Lower leg skin (tissue), 4 donors: ENCODE results near the gene IFNL4. TPM values are rescaled to one million over a fixed set of nuclear protein-coding genes. Genes with fewer than 3 reads are reported as not detected.

Experiments used
- DNase-seq, 2 donors: peaks; one replicate each; pipeline ENCODE4 v3.0.0-alpha.2; 2019; ENCODE audit warnings: low spot score in 2 of 2
- H3K4me3 ChIP-seq: fragments of 200-600 bp; sonication (generic); 2 replicates; pipeline ENCODE4 v1.5.1; 2017; ENCODE audit warnings: mild to moderate bottlenecking, low read depth; ENCODE audit not compliant: poor library complexity, severe bottlenecking
- CTCF ChIP-seq, 3 donors: fragments of 450-650 bp; IDR thresholded peaks; one replicate each; pipeline ENCODE4 v1.5.1; 2016; ENCODE audit warnings: antibody characterized with exemption in 3 of 3, mild to moderate bottlenecking in 3 of 3, moderate library complexity in 2 of 3
- POLR2A ChIP-seq, 2 donors: fragments of 450-650 bp; IDR thresholded peaks; one replicate each; pipeline ENCODE4 v1.6.1; 2016 to 2017; ENCODE audit warnings: antibody characterized with exemption in 2 of 2, mild to moderate bottlenecking in 1 of 2, moderate library complexity in 1 of 2
- WGBS, 2 donors: methylation state at CpG; one replicate each; pipeline ENCODE4 v1.1.5; 2018; 5-methylcytosine and 5-hydroxymethylcytosine counted together
- intact Hi-C: fragments of 100-400 bp; cut with DNase I; formaldehyde crosslinking; loops from one replicate; pipeline ENCODE4 v1.15.0; 2023; ENCODE audit warnings: low total_unique reads
- total RNA-seq, 4 donors: library from RNA; depleted of rRNA; stranded (reverse); fragments of >200 nt; gene quantifications; one replicate each; pipeline ENCODE4 v1.1.0, GENCODE V29; 2016

Gene IFNL4
- total RNA-seq, 4 donors from 2014 or later = not detected

- no peak for DNase-seq
- TF ChIP-seq CTCF (IDR thresholded peaks at IDR 0.05) (no peak), POLR2A (IDR thresholded peaks at IDR 0.05) (no peak)
- WGBS, 2 donors = 82 to 90% methylated on average over 8 of the region's 8 CpGs
- H3K4me3 ChIP-seq = no peak overlapping the region
- intact Hi-C loops = no loop called here
These were observed 4.9 kb upstream of the IFNL4 start for GRCh38 chr19:39253374-39254149.

- no peak overlapping the region for H3K4me3 ChIP-seq
- 52 to 70% methylated on average over 3 of the region's 3 CpGs for WGBS, 2 donors
- DNase-seq = no peak
- intact Hi-C loops = no loop called here
- TF ChIP-seq POLR2A (IDR thresholded peaks at IDR 0.05) = no peak
- TF ChIP-seq CTCF (IDR thresholded peaks at IDR 0.05) = no peak
These were observed 3.8 kb upstream of the IFNL4 start for GRCh38 chr19:39252458-39252857.

GRCh38 chr19:39251846-39252245 lies 3.2 kb upstream of the IFNL4 start:
- 64 to 74% methylated on average over 3 of the region's 3 CpGs for WGBS, 2 donors
- DNase-seq = no peak
- no peak for TF ChIP-seq CTCF (IDR thresholded peaks at IDR 0.05)
- TF ChIP-seq POLR2A (IDR thresholded peaks at IDR 0.05) = no peak
- intact Hi-C loops = no loop called here
- no peak overlapping the region for H3K4me3 ChIP-seq

GRCh38 chr19:39251081-39251480 lies 2.4 kb upstream of the IFNL4 start:
- 87 to 92% methylated on average over 5 of the region's 5 CpGs for WGBS, 2 donors
- H3K4me3 ChIP-seq = no peak overlapping the region
- no peak for TF ChIP-seq CTCF (IDR thresholded peaks at IDR 0.05)
- TF ChIP-seq POLR2A (IDR thresholded peaks at IDR 0.05) = no peak
- intact Hi-C loops = no loop called here
- no peak for DNase-seq

GRCh38 chr19:39247701-39248664 lies 673 bp downstream of the IFNL4 start:
- intact Hi-C loops = no loop called here
- no peak overlapping the region for H3K4me3 ChIP-seq
- WGBS, 2 donors = 30 to 31% methylated on average over 8 to 31 of the region's 92 CpGs
- TF ChIP-seq CTCF (IDR thresholded peaks at IDR 0.05) (no peak), POLR2A (IDR thresholded peaks at IDR 0.05) (no peak)
- no peak for DNase-seq
